ENCODE results near the gene DMAP1. TPM values are rescaled to one million over a fixed set of nuclear protein-coding genes. Genes with fewer than 3 reads are reported as not detected.

DMAP1 gene
- total and polyA plus RNA-seq, 9 of the 15 experiments (the other 6 are each of a cell fraction or from before 2014, with no cell fraction given) = 1.5 to 51.2 (median 30.3) TPM

DNA sequence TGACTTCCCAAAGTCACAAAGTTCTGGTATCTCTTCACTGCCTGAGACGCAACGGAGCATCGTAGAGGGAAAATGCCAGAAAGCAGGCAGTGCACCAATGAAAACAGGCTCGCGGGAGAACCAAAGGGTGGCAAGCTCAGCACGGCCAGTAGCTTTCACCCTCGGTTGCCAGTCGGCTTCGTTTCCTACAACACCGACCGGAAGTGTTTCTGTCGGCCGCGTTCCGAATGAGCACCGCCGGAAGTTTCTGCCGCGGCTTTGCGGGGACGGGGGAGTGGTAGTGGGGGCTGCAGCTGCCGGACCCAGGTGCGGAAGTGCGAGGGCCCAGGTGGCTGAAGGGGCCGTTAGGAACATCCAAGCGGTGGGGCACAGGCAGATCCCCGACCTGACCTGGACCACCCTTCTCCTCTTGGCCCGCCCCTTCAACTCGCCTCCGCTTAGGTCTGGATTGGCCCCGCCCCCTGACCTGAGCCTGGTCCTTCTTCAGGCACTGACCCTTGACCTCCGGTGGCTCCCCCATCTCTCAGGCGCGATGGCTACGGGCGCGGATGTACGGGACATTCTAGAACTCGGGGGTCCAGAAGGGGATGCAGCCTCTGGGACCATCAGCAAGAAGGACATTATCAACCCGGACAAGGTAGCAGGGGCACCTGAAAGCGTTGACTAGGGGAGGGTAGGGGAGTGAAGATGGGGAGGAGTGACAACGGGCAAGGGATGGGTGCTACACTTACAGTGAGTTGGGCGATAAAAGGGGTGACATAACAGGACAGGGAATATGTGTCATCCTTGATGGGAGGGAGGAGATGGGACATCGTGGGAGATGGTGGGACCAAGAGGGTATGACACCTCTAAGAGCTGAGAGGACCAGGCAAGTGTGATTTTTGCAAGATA lies at the start of gene DMAP1 (continued):
- TF ChIP-seq, protein P1, sequence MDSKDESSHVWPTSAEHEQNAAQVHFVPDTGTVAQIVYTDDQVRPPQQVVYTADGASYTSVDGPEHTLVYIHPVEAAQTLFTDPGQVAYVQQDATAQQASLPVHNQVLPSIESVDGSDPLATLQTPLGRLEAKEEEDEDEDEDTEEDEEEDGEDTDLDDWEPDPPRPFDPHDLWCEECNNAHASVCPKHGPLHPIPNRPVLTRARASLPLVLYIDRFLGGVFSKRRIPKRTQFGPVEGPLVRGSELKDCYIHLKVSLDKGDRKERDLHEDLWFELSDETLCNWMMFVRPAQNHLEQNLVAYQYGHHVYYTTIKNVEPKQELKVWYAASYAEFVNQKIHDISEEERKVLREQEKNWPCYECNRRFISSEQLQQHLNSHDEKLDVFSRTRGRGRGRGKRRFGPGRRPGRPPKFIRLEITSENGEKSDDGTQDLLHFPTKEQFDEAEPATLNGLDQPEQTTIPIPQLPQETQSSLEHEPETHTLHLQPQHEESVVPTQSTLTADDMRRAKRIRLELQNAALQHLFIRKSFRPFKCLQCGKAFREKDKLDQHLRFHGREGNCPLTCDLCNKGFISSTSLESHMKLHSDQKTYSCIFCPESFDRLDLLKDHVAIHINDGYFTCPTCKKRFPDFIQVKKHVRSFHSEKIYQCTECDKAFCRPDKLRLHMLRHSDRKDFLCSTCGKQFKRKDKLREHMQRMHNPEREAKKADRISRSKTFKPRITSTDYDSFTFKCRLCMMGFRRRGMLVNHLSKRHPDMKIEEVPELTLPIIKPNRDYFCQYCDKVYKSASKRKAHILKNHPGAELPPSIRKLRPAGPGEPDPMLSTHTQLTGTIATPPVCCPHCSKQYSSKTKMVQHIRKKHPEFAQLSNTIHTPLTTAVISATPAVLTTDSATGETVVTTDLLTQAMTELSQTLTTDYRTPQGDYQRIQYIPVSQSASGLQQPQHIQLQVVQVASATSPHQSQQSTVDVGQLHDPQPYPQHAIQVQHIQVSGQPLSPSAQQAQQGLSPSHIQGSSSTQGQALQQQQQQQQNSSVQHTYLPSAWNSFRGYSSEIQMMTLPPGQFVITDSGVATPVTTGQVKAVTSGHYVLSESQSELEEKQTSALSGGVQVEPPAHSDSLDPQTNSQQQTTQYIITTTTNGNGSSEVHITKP (IDR thresholded peaks at IDR 0.05; ENCODE audit: partially characterized antibody) = peak; percentile 45
- TF ChIP-seq MEIS2 (IDR thresholded peaks at IDR 0.05; ENCODE audit: partially characterized antibody) (no peak), MEF2D (tag; conservative IDR thresholded peaks at IDR 0.05; ENCODE audit: low read depth) (peak; percentile 78; the same call in 1 of the 2 replicates), ARID2 (IDR thresholded peaks at IDR 0.05) (0 out of 2 replicates have a peak, but pooled peaks have one; percentile 25), SUPT5H (IDR thresholded peaks at IDR 0.05) (peak; percentile 66), FOXJ3 (CRISPR knock-in tag; IDR thresholded peaks at IDR 0.05) (no peak), JUN (IDR thresholded peaks at IDR 0.05; ENCODE audit: borderline replicate concordance, low read depth, low read length) (peak; percentile 60; the same call in 1 of the 2 replicates), JUN (CRISPR knock-in tag; IDR thresholded peaks at IDR 0.05; ENCODE audit: borderline replicate concordance) (no peak), ZNF212 (CRISPR knock-in tag; IDR thresholded peaks at IDR 0.05) (no peak), CBFB (CRISPR knock-in tag; IDR thresholded peaks at IDR 0.05) (peak; percentile 49; the same call in 1 of the 2 replicates), SRSF1 (IDR thresholded peaks at IDR 0.05; ENCODE audit: low read depth, low read length) (no peak), PHB2 (IDR thresholded peaks at IDR 0.05; ENCODE audit: low read depth) (no peak)
- TF ChIP-seq, protein P2, sequence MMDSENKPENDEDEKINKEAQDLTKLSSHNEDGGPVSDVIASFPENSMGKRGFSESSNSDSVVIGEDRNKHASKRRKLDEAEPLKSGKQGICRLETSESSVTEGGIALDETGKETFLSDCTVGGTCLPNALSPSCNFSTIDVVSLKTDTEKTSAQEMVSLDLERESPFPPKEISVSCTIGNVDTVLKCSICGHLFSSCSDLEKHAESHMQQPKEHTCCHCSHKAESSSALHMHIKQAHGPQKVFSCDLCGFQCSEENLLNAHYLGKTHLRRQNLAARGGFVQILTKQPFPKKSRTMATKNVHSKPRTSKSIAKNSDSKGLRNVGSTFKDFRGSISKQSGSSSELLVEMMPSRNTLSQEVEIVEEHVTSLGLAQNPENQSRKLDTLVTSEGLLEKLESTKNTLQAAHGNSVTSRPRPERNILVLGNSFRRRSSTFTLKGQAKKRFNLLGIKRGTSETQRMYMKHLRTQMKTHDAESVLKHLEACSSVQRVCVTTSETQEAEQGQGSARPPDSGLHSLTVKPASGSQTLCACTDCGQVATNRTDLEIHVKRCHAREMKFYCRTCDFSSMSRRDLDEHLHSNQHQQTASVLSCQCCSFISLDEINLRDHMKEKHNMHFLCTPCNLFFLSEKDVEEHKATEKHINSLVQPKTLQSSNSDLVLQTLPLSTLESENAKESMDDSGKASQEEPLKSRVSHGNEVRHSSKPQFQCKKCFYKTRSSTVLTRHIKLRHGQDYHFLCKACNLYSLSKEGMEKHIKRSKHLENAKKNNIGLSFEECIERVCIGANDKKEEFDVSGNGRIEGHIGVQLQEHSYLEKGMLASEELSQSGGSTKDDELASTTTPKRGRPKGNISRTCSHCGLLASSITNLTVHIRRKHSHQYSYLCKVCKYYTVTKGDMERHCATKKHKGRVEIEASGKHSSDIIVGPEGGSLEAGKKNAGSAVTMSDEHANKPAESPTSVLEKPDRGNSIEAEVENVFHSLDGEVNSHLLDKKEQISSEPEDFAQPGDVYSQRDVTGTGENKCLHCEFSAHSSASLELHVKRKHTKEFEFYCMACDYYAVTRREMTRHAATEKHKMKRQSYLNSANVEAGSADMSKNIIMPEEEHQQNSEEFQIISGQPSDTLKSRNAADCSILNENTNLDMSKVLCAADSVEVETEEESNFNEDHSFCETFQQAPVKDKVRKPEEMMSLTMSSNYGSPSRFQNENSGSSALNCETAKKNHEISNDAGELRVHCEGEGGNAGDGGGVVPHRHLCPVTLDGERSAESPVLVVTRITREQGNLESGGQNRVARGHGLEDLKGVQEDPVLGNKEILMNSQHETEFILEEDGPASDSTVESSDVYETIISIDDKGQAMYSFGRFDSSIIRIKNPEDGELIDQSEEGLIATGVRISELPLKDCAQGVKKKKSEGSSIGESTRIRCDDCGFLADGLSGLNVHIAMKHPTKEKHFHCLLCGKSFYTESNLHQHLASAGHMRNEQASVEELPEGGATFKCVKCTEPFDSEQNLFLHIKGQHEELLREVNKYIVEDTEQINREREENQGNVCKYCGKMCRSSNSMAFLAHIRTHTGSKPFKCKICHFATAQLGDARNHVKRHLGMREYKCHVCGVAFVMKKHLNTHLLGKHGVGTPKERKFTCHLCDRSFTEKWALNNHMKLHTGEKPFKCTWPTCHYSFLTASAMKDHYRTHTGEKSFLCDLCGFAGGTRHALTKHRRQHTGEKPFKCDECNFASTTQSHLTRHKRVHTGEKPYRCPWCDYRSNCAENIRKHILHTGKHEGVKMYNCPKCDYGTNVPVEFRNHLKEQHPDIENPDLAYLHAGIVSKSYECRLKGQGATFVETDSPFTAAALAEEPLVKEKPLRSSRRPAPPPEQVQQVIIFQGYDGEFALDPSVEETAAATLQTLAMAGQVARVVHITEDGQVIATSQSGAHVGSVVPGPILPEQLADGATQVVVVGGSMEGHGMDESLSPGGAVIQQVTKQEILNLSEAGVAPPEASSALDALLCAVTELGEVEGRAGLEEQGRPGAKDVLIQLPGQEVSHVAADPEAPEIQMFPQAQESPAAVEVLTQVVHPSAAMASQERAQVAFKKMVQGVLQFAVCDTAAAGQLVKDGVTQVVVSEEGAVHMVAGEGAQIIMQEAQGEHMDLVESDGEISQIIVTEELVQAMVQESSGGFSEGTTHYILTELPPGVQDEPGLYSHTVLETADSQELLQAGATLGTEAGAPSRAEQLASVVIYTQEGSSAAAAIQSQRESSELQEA (IDR thresholded peaks at IDR 0.05; ENCODE audit: low read depth) = no peak
- TF ChIP-seq, protein P3, sequence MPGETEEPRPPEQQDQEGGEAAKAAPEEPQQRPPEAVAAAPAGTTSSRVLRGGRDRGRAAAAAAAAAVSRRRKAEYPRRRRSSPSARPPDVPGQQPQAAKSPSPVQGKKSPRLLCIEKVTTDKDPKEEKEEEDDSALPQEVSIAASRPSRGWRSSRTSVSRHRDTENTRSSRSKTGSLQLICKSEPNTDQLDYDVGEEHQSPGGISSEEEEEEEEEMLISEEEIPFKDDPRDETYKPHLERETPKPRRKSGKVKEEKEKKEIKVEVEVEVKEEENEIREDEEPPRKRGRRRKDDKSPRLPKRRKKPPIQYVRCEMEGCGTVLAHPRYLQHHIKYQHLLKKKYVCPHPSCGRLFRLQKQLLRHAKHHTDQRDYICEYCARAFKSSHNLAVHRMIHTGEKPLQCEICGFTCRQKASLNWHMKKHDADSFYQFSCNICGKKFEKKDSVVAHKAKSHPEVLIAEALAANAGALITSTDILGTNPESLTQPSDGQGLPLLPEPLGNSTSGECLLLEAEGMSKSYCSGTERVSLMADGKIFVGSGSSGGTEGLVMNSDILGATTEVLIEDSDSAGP (CRISPR knock-in tag; IDR thresholded peaks at IDR 0.05) = no peak

Measured in K562 (cell line).